Right lobe of liver (tissue), 6 donors: Measurements from ENCODE around the gene SPTBN1. TPM values are rescaled to one million over a fixed set of nuclear protein-coding genes. Genes with fewer than 3 reads are reported as not detected.

ENCODE experiments used
- ATAC-seq, 4 donors: fragments of 200-7000 bp; cut with Tn5 transposase; one replicate each; pipeline ENCODE4 v1.9.1; 2020; ENCODE audit warnings: mild to moderate bottlenecking in 4 of 4, moderate library complexity in 4 of 4
- DNase-seq, 3 donors: peaks; one replicate each; pipeline ENCODE4 v3.0.0-alpha.2; 2020
- H3K27ac ChIP-seq, 3 donors: fragments of 200-600 bp; one replicate each; pipeline ENCODE4 v1.8.0; 2022
- H3K27me3 ChIP-seq, 2 donors: fragments of 200-600 bp; one replicate each; pipeline ENCODE4 v1.8.0; 2022
- H3K36me3 ChIP-seq, 4 donors: fragments of 200-600 bp; sonication (generic) in 1 of 4; one replicate each; pipeline versions ENCODE4 v1.5.1 to v1.8.0; 2017 to 2022; ENCODE audit warnings: control low read depth in 1 of 4
- H3K4me1 ChIP-seq, 4 donors: fragments of 200-600 bp; sonication (generic) in 1 of 4; one replicate each; pipeline versions ENCODE4 v1.5.1 to v1.8.0; 2017 to 2022; ENCODE audit warnings: control low read depth in 1 of 4
- H3K4me3 ChIP-seq, 3 donors: fragments of 200-600 bp; one replicate each; pipeline ENCODE4 v1.8.0; 2022
- H3K9me3 ChIP-seq, 4 donors: fragments of 200-600 bp; sonication (generic) in 1 of 4; one replicate each; pipeline versions ENCODE4 v1.5.1 to v1.8.0; 2017 to 2022; ENCODE audit warnings: control low read depth in 1 of 4
- CTCF ChIP-seq, 4 donors: fragments of 200-600 bp in 3 of 4; fragments of 450-650 bp in 1 of 4; IDR thresholded peaks; one replicate each; pipeline versions ENCODE4 v1.5.1 to v1.8.0; 2016 to 2022; ENCODE audit warnings: antibody characterized with exemption in 4 of 4, mild to moderate bottlenecking in 2 of 4
- POLR2A ChIP-seq: fragments of 450-650 bp; IDR thresholded peaks from one replicate; pipeline ENCODE4 v1.6.1; 2017; ENCODE audit warnings: antibody characterized with exemption, mild to moderate bottlenecking
- WGBS: methylation state at CpG from one replicate; pipeline ENCODE4 v1.1.6; 2018; ENCODE audit warnings: low coverage, low lambda C conversion rate; ENCODE audit not compliant: insufficient coverage; ENCODE audit errors: missing lambda C conversion rate; 5-methylcytosine and 5-hydroxymethylcytosine counted together
- intact Hi-C, 2 donors: fragments of 100-400 bp; cut with DNase I; formaldehyde crosslinking; loops; one replicate each; pipeline versions ENCODE4 v1.11.2 to v1.14.1; 2022
- total RNA-seq, 6 experiments: library from RNA; depleted of rRNA in 2 of 6; stranded (reverse); fragments of >200 nt in 2 of 6; fragmentation: NEBNext Ultra II Directional in 3 of 6; extraction: Animal tissue kit (Norgen Biotek cat#: 25700) in 3 of 6; gene quantifications; one replicate each; pipeline versions ENCODE4 v1.1.0 to v1.2.4, GENCODE V29; 2016 to 2023
- donor health status: DM: no; HTN: yes; CAD: no.
- donor health status: DM: no; HTN: no; CAD: no.
- donor health status: DM: no; HTN: no; CAD: no.
- donor health status: DM: no; HTN: yes; CAD: no.
- donor health status: DM: no; HTN: yes; CAD: no.

Gene SPTBN1
- total RNA-seq, 6 experiments from 2014 or later = 107 to 315 (median 227) TPM

DNA sequence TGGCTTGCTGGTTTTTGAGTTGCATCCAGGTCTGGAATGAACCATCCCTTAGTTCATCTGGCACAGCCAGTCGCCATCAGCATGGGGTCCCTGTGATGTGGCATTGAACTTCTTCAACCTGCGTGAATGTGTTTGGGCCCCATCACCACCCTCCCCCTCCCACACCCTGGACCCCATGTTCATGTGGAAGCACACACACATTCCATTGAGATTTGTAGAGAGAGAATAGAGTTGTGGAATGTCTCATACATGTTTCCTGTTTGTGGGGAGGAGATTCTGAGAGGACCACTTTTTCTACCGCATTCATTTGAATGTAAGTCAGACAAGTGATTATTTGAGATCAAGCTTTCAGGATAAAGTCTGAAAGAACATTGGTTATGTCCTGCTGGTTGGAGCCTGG is 149.7 kb downstream of the SPTBN1 start:
- Histone ChIP-seq H3K27me3 (no peaks in the 10 kb centered on the region), H3K9me3 (no peaks in the 10 kb centered on the region), H3K4me3 (no peak overlapping the region), H3K36me3 (no peaks in the 10 kb centered on the region), H3K4me1 (peaks cover 0 to 72% (median 29%) of the 10 kb centered on the region in 4 donors), H3K27ac (peak overlapping the region in 2 of 3 donors; percentile 7 to 71)
- DNase-seq (no peak), ATAC-seq (no peak)
- intact Hi-C loops = no loop called here
- TF ChIP-seq POLR2A = no peak
- 45% methylated on average over 3 of the region's 3 CpGs for WGBS

- H3K36me3 ChIP-seq = no peaks in the 10 kb centered on the region
- ATAC-seq (no peak), DNase-seq (no peak)
- no peak overlapping the region for H3K4me3 ChIP-seq
- no peak for TF ChIP-seq POLR2A
- no peak for TF ChIP-seq CTCF (IDR thresholded peaks at IDR 0.05)
- no peaks in the 10 kb centered on the region for H3K27me3 ChIP-seq
- H3K9me3 ChIP-seq = no peaks in the 10 kb centered on the region
- H3K27ac ChIP-seq = no peak overlapping the region
- WGBS = 79% methylated on average over 12 of the region's 12 CpGs
- intact Hi-C loops = no loop called here
- peaks cover 0 to 72% (median 29%) of the 10 kb centered on the region in 4 donors for H3K4me1 ChIP-seq
These were observed 150.3 kb downstream of the SPTBN1 start for GRCh38 chr2:54606393-54606958.

GRCh38 chr2:54608224-54608623 is 152.1 kb downstream of the SPTBN1 start:
- DNase-seq (no peak), ATAC-seq (no peak)
- no peak overlapping the region for H3K4me3 ChIP-seq
- no peaks in the 10 kb centered on the region for H3K9me3 ChIP-seq
- peaks cover 0 to 72% (median 29%) of the 10 kb centered on the region in 4 donors for H3K4me1 ChIP-seq
- WGBS = 90% methylated on average over 3 of the region's 3 CpGs
- TF ChIP-seq POLR2A = no peak
- TF ChIP-seq CTCF (IDR thresholded peaks at IDR 0.05) = no peak
- intact Hi-C loops = no loop called here
- no peaks in the 10 kb centered on the region for H3K36me3 ChIP-seq
- H3K27me3 ChIP-seq = no peaks in the 10 kb centered on the region
- no peak overlapping the region for H3K27ac ChIP-seq

- Histone ChIP-seq H3K36me3 (no peaks in the 10 kb centered on the region), H3K4me1 (peaks cover 0 to 72% (median 32%) of the 10 kb centered on the region in 4 donors), H3K9me3 (no peaks in the 10 kb centered on the region), H3K27me3 (no peaks in the 10 kb centered on the region), H3K27ac (no peak overlapping the region), H3K4me3 (no peak overlapping the region)
- ATAC-seq = no peak
- intact Hi-C loops = no loop called here
- TF ChIP-seq CTCF (IDR thresholded peaks at IDR 0.05) (no peak), POLR2A (no peak)
- 89% methylated on average over 5 of the region's 5 CpGs for WGBS
- no peak for DNase-seq
These were observed 153.1 kb downstream of the SPTBN1 start for GRCh38 chr2:54609241-54609640.

DNA sequence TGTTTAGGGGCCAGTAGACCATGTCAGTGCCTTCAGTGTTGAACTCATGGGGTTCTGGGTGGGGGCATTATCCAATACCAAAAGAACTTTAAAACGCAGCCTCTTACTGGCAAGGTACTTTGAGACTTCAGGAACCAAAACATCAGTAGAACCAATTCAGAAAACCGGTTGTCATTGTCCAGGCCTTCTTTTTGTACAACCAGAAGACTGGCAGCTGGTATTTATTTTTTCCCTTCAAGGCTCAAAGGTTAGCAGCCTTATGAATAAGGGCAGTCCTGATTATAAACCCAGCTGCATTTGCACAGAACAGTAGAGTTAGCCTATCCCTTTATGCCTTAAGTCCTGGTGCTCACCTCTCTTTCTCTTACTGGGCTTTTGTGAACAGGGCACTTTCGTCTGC is 153.5 kb downstream of the SPTBN1 start:
- WGBS = 34% methylated on average over 3 of the region's 3 CpGs
- H3K27me3 ChIP-seq = no peaks in the 10 kb centered on the region
- peak; percentile 3 to 71 (median 62) for ATAC-seq
- peak overlapping the region in 1 of 3 donors; percentile 56 for H3K27ac ChIP-seq
- no peak for DNase-seq
- no peaks in the 10 kb centered on the region for H3K9me3 ChIP-seq
- H3K4me1 ChIP-seq = peaks cover 0 to 71% (median 31%) of the 10 kb centered on the region in 4 donors
- intact Hi-C loops = no loop called here
- H3K36me3 ChIP-seq = no peaks in the 10 kb centered on the region
- no peak overlapping the region for H3K4me3 ChIP-seq
- TF ChIP-seq CTCF (IDR thresholded peaks at IDR 0.05) (no peak), POLR2A (no peak)
